HG02943 (cell line): Measurements from ENCODE around the gene OLFM3.

ENCODE experiments used
- ATAC-seq: cut with Tn5 transposase; IDR thresholded peaks from one replicate; pipeline ENCODE4 v1.9.1; 2021; ENCODE audit warnings: mild to moderate bottlenecking, low read depth, moderate library complexity; ENCODE audit not compliant: unreplicated experiment

The OLFM3 gene

DNA sequence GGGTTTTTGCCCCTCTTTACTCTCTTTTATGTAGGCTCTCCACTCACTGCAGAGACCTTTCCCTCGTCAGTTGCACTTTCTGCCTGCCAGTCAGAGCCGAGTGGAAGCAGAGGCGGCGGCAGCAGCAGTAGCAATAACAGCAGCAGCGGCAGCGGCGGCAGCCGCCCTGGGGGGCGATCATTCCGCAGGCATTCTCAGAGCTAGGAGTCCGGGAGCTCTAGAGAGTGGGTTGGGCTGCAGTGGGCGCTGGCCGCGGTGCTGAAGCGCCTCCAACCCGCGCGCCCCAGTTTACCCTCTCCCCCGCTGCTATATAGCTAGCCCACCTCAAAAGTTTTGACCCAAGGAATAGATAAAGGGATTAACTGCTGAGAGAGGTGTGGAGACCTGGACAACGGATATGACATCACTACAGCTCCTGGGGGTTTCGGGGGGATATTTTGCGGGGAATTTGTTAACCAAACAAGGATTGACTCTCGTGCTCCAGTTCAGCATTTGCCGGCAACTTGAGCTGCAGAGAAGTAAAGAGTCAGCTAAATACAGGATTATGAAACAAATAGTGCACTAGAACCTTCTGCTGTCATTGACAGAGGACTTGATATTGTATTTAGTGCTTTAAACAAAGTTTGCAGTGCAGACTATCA lies at the start of gene OLFM3:
Gene OLFM3, minus strand, starts transcription at position 102 of the 641 bp plus-strand sequence.
- no peak for ATAC-seq

DNA sequence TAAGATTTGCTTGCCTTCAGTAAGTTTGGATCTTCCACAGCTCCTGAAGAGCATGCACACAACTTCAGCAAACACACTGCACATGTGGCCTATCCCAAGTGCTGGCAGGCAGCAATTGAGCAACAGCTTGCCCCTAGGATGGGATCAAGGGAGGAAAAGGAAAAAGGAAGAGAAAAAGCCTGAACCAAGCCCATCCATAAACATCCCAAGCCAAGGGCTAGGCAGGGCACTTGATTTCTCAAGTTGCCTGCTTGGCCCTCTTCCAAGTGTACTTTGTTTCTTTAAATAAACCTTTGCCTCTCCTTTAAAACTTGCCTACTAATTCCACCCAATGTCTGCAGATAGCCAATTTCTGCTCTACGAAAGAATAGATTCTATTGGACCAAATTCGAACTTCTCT lies 49.0 kb upstream of the OLFM3 start:
- no peak for ATAC-seq

DNA sequence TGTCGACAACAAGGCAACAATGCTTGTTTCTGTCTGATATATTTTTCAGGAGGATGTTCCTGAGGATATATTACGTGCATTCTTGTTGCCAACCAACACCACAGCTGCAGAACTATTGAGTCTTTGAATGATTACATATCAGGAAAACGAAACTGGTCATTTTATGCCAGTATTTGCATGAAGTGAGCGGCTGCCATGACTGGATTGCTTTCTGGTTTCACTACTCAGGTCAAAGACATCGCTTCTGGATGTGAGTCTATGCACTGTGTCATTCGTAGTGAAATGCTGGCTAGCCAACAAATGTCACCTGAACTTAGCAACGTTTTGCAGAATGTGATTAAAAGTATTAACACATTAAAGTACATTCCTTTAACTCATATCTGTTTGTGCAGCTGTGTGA lies 35.8 kb upstream of the OLFM3 start:
- ATAC-seq = peak; percentile 88

DNA sequence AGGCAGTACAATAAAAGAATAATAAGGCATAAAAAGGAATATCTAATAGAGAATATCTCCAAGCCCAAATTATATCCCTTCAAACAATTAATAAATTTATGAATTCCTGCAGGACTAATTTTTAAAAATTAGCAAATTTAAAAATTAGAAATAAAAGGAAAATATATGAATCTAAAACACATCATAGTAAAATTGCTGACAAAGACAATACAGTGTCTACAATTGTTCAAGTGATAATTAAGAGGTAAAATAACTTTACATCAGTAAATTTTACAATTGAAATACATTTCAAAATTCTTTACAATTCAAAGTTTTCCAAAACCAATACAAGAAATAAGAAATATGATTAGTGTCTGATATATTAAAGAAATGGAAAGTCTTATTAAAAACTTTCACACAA lies 22.8 kb upstream of the OLFM3 start:
- no peak for ATAC-seq

DNA sequence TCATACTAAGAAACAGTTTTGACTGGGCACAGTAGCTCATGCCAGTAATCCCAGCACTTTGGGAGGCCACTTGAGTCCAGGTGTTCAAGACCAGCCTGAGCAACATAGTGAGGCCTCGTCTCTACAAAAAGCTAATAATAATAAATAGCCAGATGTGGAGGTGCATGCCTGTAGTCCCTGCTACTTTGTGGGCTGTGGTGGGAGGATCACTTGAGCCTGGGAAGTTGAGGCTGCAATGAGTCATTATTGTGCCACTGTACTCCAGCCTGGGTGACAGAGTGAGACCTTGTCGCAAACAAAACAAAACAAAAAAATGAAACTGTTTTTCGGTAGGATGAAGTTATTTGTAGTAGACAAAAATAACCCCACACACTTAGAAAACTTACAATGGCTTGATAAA lies 19.0 kb upstream of the OLFM3 start:
- no peak for ATAC-seq

DNA sequence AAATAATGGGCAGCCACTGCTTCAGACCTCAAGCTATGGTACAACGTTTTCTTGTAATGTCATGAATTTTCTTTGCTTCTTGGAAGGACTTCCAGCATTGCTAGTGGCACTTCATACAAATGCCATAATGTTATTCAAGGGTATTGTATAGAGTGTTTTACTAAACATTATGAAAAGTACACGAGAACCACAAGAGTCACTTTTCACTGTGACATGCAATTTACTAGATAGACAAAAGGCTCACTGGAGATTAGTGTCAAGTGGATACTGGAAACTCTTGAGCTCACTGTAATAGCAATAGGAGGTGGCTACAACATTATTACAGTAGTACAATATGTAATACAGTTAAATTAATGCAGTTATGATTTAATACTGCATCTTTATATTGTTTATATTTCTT lies 5.3 kb upstream of the OLFM3 start:
- ATAC-seq = no peak

DNA sequence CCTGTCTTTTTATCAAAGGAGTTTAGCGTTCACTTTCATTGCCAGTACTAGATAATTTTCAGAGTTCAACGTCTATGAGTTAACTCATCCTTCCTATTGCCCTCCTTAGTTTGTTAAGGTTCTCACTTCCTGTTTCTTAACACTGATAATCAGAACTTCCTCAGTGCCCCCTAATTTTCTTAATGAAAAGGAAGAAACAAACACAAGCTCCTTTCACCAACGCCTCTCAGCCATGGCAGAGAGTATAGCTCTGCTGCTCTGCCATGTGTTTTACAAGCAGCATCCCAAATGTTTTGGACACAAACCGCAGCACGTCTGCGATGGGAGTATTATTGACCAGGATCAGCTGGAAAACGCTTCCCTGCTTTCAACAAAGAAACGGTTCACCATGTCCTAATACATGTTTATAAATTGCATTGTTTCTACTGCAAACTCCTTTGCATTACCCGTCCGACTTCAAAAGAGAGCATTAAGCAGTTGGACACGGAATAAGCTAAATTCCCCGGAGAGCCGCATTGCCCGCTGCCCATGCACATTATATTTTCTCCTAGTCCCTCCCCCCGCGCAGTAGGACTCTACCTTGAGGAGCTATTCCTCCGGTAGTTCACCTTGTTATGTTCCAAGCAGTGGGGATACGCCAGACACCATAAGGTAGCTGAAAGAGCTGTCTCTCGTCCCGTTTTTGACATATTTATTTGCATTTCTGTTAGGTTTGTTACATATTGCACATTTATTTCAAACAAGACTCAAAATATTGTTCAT lies 561 bp downstream of the OLFM3 start:
- no peak for ATAC-seq

DNA sequence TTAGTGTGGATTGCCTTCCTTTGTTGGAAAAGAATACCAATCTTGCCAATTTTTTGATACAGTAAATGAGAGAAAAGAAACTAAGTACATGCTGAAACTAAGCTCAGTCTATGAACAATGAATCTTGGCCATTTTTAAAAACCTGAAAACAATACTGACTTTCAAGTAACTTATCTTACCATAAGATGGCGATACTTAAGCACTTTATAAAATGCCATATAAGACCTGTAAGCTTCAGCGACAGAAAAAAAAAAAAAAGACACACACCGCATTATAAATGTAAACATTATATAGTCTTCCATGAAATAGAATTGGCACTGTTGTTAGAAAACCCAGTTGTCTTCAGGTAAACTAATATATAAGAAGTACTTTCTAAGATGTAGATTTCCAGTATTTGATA lies 3.0 kb downstream of the OLFM3 start:
- no peak for ATAC-seq

DNA sequence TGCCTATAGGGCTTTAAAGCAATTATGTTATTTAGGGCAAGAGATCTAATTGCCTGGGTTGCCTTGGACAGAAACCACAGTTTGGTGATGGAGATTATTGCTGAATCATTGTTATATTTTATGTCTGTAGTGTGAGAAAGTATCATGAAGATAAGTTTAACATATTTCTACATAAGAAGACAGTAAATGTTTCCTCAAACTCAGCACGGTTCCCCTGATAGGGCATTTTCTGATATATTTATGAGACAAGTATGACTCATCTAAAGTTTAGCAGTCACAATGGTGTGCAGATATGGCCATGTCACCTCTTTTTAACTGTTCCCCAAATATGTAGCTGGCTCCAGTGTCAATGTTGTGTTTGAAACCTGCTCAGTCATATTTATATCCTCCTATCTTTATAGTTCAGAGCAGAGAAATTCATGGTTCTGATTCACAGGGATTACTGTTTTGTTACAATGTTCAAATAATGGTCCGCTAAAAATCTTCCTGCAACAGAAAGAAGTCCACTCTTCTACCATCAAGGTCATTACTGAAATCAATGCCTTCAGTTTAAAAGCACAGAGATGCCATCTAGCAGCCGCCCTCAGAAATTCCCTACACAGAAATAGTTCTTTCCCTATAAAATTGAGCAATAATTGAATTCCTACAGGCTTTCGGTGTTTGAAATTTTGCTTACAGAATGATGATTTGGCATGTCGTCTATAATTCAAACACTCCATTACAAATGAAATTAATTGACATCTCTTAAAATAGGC lies 3.7 kb downstream of the OLFM3 start:
- ATAC-seq = no peak

DNA sequence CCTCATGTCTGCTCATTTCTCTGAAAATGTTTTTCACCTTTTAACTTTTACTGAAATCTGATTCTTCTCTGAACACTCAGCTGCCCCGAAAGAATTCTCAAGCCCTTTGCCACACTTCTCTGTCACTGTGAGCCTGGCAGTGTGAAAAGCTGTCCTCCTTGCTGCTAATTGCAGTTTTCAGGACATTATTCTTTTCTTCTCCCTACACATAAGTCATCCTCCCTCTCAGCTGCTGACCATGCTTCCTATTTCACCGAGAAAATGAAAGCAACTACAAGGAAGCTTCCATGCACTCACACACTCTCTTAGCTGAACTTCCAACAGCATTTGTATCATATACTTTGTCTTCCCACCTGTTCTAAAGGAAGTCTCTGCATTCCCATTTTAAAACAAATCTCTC lies 15.8 kb downstream of the OLFM3 start:
- ATAC-seq = no peak

DNA sequence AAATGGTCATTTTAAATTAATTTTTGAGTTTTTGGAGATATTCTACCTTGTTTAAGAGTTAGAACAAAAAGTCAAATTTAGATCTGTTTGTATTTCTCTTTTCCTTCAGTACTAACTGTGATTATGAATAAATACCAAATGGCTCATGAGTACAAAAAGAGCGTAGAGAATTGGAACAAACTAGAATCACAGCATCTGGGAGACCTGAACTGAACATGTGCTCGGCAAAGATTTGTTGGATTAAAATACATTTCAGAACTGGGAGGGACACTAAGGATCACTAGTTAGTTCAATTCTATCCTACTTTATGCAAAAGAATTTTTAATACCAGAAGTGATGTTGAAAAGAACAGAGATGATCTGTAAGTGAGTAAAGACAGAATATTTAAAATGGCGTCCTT lies 19.5 kb downstream of the OLFM3 start:
- ATAC-seq = no peak

DNA sequence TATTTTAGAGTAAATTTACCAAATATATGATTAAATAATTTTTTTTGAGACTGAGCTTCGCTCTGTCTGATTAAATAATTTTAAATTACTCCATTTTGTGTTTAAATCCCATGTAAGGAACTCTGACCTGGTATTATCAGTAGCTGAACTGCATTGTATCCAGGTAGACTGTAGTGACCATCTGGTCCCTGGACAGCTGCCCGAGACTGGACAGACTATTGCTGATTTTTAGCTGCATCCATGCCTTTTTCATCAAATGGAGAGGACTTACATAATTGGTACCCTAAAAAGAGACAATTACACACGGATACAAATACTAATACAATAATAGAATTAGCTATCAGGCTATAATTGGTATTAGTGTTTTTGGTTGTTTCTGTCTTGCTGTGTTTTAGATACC lies 20.6 kb downstream of the OLFM3 start:
- ATAC-seq = no peak

DNA sequence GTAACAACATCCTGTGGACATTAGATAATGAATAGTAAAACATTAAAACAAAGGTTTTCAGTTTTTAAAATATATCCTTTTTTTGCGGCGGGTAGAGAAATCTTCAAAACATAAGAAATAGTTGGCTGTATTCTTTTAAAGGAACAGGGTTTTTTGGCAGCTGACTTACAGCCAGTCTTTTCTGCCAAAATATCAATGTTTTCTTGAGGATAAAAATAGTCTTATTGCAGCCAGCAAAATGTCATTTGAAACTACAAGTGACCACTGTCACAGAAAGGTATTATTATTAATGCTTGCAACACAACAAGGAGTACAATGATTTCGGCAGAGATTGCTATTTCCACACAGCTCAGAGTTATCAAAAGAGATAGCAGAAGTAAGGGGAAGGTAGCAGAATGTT lies 21.4 kb downstream of the OLFM3 start:
- no peak for ATAC-seq

DNA sequence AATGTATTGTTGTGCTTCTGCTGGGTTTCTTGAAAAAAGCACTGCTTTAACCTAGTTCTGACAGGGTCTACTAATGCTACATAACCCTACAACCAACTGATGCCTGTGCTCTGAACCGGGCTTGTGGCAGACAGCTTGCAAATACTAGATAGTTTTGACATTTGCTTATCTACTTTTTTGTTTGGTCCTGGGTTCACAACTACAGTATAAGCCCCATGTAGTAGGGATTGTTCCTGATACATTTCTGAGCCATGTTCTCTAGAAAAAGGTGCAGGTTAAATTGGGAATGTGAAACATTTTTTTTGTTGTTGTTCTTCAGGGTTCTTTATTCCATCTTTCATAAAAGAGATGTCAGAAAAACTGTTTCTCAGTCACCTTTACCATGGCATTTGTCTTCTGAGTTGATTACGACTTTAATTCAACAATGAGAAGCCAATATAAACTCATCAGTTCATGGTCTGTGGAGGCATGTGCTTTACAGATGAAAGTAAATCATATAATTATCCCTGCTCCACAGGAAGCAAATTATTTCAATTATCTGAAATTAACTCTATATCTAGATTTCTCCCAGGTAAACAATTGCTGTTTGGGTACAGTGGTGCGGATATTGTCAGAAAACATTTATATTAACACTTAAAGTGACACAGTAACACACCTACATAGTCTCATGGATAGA lies 22.0 kb downstream of the OLFM3 start:
- no peak for ATAC-seq

DNA sequence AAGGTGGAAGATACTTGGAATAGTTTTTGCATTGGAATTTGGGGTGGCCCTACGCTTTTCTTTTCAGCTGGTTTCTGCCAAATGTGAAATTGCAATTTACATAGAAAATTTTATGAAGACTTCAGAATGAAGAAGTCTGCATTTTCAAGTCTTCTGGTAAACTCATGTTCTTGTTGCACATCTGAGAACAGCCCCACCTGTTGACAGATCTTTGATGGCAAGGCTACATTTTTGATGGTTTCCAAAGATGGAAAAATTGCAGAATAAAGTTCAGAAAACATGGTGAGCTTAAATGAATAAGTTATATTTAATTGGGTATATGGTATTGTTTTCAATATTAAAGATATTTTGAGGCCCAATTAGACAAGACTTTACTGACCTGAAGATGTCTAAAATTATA lies 25.4 kb downstream of the OLFM3 start:
- ATAC-seq = no peak

DNA sequence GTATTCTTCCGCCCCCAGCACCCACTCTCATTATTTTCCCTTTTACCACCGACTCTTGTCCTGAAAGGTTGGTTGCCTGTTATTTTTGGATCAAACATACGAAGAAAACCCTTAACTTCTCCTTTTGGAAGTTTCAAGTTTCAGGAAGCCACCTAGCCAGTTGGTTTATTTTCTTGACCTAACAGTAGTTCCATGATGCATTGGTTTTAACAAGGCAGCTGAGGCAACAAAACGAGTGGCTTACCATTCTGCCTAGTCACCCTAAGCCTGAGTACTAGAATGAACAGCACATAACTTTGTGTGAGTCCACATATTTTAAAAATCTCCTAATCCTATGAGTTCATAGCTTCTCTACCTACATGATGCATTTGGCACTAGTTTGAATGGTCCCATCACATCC lies 28.9 kb downstream of the OLFM3 start:
- no peak for ATAC-seq

DNA sequence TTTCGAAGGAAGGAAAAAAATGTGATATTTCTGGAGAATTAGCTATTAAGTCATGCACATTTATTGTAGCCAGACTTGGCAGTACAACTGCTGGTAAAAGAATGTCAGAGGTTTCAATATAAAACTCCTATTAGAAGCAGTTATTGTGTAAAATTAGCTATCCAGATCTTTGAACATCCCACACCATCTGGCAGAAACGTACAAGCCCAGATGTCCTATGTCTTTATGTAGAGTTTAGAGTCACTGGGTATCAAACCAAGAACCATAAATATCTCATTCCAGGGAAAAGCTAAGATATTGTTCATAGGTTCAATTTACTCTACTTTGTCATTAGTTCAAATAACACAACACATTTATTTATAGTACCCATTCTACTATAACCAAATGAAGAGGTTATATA lies 31.4 kb downstream of the OLFM3 start:
- ATAC-seq = no peak

DNA sequence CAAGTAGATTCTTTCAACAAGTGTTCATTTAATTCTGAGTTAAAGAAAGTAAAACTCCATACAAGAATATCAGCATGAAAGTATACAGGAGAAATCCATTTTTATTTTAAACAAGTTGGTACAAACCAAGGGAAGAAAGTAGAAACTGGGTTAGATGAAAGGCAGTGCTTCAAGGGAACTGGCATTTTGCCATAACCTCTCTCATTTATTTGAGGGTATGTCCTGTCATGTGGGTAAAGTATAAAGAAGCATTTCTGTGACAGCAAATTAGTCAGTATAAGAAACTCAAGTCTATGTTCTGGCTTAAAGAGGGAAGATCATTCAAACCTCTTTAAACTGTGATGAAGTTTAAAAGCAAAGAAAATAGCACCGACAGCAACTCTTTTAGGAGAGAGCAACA lies 32.0 kb downstream of the OLFM3 start:
- ATAC-seq = no peak

DNA sequence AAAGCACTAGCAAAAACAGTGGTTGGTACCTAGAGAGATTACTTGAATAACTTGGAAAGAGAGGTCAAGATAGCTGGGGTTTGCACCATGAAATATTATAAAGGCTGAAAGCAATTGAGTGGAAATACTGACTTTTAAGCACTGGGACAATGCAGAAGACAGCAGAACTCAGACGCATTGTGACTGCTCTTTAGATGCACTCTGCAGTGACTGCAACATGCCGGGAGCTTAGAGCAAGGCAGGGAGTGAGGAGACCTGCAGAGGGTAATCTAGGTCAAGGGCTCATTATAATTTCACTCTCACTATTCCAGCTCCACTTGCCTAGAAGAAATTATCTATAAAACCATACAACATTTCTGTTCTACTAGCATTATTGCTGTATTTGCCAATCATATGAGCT lies 36.6 kb downstream of the OLFM3 start:
- no peak for ATAC-seq

DNA sequence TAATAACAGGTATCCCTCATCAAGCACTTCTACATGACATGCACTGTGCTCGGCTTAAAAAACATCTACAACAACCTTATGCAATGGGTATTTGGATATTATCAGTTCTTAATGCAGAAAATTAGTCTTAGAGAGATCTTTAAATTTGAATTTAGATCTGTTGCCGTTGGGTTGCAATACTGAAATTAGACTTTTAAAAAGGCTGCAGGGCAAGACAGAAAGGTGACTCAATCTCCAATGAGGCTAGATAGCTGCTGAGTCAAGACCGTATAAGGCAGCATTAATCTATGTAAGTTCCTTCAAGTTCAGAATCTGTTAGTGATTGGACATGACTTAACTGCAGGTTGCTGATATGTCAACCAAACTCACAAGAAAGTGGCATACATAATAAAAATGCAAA lies 37.3 kb downstream of the OLFM3 start:
- no peak for ATAC-seq

DNA sequence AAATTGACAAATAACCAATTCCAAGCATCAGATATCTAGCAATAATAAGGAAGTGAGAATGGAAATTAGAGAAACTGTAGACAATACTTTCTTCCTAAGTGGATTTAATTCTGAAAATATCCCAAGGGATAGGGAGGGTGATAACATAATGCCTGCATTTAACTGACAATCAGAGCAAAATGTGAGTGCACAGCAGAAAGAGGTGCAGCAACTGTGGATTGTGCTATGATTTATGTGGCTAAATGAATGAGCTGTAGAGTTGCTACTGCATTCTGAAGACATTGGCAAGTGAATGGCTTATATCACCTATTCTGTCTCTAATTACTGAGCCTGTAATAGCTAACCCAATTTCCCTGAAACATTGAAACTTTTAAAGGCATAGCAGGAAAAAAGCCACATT lies 39.0 kb downstream of the OLFM3 start:
- no peak for ATAC-seq
